Superior temporal gyrus (tissue), 1 donor: Measurements from ENCODE around the gene ZNF771.
"Not testable (repeated sequence)": the region's sequence is repeated elsewhere in the genome, so short reads cannot be mapped to it uniquely, and the experiment has no call there.

Source experiments
- DNase-seq: peaks from one replicate; pipeline ENCODE4 v3.0.0-alpha.2; 2016; ENCODE audit errors: extremely low spot score

Gene ZNF771

DNA sequence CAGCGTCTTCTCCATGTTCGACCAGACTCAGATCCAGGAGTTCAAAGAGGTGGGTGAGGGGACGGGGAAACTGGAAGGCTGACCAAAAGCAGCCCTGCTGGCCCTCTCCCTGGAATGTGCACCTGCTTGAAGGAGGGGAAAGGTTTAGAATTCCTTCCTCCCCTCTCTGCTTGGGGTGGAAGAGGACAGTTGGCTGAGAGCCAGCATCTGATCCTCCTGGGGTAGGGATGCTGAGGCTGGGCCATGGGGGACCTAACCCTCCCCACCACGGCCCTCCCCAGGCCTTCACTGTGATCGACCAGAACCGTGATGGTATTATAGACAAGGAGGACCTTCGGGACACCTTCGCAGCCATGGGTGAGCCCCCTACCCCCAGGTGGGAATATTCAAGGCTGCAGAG is 31.5 kb upstream of the ZNF771 start:
- DNase-seq: no peak

DNA sequence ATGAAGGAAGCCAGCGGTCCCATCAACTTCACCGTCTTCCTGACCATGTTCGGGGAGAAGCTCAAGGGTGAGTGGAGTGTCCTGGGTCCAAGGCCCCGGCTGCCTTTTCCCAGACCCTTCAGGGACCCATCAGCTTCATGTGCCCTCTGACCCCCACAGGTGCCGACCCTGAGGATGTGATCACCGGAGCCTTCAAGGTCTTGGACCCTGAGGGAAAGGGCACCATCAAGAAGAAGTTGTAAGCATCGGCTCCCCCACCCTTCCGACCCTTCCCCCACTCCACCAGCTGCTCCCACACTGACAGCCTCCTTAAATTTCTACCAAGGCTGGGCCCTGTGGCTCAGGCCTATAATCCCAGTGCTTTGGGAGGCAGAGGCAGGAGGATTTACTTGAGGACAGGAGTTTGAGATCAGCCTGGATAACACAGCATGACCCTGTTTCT is 30.9 kb upstream of the ZNF771 start:
- DNase-seq: no peak

DNA sequence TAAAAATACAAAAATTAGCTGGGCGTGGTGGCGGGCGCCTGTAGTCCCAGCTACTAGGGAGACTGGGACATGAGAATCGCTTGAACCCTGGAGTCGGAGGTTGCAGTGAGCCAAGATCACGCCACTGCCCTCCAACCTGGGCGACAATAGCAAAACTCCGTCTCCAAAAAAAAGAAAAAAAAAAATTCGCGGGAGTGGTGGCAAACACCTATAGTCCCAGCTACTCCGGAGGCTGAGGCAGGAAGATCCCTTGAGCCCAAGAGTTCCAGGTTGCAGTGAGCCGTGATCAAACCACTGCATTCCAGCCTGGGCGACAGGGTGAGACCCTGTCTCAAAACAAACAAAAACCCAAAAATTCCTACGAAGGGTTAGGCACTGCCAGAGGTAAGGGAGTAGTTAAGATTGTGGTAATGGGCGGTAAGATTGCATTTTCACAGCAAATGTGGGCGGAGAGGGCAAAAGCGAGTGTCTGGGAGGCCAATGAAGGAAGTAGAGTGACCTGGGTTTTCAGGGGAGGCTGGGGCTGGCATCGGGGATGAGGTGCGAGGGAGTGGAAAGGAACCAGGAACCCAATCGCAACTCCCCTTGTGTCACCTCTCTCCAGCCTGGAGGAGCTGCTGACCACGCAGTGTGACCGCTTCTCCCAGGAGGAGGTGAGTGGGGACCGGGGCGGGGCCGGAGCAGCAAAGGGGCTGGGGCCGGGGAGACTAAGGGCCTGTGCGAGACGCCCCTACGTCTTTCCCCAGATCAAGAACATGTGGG is 30.2 kb upstream of the ZNF771 start:
- no peak for DNase-seq

DNA sequence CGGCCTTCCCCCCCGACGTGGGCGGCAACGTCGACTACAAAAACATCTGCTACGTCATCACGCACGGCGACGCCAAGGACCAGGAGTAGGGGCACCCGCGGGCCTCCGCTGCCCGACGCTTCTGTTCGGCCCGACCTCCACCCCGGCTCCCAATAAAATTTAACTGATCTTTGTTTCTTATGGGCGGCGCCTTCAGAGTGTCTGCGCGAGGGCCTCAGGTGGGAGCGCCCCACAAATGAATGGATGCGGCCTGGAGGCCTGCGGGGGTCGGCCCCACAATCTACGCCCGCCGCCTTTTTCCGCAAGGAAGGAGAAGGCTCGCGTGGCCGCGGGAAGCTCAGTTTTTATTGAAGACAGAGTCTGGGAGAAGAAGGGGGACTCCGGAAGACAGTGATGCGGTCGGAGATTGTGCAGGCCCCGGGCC is 29.6 kb upstream of the ZNF771 start:
- DNase-seq: peak; percentile 94

DNA sequence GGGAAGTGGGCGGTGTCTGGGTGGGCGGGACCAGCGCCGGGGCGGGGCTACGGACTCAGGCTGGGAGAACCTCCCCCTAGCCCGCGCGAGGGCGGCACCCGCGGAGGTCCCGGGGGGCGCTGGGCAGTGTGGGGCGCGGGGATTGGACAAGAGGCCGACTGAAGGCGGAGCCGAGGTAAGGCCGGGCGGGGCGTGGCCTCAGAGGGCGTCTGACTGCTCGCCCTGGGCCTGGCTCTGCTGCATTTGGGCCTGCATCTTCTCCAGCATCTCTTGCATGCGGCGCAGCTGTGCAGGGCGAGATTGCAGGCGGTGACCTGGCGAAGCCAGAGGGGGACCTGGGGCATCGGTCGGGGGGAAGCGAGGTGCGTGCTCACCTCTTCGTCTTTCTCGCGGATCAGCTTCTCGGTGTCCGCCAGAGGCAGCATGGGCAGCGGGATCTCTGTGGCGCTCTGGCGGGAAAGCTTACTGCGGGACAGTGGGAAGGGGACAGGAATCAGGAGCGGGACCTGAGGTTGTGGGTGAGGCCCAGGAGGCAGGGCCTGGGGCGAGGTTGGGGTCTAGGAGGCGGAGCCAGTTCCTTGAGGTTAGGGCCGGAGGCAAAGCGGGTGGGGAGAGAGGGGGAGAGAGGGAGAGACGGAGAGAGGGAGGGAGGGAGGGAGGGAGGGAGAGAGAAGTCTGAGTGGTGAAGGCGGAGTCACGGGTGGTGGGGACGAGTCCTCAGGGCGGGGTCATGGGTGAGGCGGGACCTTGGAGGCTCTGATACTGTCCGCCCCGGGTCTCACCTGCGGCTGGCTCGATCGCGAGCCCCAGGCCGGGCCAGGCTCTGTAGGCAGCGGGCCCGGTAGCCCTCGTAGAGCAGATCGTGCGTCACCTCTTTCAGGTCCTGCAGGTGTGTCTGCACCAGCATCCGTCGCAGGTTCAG is 28.9 kb upstream of the ZNF771 start:
- DNase-seq: peak; percentile 98

DNA sequence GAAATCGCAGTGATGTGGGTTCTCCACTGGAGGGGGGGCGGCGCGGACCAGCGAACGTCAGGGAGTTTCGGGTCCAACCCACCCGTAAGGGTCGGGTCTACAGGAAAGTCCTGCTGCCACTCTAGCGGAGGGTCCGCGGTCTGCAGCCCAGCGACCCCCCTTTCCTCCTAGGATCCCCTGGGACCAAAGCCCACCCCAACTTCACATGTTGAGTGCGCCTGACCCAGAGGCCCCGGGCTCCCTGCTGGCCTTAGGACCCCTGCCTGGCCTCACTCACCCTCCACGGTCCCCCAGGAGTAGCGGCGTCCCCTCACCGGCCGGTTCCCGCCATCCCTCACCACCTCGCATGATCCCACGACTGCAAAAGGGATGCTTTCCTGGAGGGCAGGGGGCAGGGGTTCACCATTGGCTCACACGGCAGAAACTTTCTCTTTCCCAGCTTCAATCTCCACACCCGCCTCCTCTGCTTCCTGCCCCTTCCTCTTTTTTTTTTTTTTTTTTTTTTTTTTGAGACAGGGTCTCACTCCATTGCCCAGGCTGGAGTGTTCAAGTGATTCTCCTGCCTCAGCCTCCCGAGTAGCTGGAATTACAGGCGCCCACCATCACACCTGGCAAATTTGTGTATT is 28.1 kb upstream of the ZNF771 start:
- DNase-seq: no peak

DNA sequence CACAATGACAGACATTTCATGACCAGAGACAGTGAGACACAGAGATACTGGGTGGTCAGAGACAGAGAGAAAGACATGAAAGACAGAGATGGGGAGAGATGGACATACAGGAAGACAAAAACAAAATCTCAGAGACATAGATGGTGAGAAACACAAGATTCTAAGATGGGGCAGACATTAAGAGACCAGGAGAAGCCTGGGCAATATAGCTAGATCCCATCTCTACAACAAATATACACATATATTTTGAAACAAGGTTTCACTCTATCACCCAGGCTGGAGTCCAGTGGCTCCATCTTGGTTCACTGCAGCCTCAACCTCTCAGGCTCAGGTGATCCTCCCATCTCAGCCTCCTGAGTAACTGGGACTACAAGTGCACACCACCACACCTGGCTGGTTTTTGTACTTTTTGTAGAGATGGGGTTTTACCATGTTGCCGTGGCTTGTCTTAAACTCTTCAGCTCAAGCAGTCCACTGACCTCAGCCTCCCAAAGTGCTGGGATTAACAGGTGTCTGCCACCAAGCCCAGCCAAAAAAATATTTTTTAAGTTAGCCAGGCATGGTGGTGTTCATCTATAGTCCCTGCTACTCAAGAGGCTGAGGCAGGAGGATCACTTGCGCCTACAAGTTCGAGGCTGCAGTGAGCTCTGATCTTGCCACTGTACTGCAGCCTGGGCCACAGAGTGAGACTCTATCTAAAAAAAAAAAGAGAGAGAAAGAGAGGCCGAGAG is 27.2 kb upstream of the ZNF771 start:
- DNase-seq: no peak

DNA sequence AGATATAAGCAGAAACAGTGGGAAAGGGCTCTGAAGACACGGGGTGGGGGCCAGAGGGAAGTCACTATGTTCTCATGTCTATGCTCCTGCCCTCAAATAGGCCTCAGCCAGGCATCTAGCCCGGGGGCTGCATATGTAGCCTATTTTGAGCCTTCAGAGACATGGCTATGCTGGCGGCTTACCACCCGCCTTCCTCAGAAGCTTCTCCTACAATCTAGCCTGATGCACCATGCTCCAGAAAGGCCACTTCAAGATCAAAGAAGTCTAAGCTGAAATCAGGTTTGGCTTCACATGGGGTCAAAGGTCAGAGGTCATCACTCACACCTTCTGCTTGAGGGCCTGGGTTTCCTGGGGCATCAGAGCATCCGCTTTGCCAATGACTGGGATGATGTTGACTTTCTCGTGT is 26.6 kb upstream of the ZNF771 start:
- DNase-seq: no peak

DNA sequence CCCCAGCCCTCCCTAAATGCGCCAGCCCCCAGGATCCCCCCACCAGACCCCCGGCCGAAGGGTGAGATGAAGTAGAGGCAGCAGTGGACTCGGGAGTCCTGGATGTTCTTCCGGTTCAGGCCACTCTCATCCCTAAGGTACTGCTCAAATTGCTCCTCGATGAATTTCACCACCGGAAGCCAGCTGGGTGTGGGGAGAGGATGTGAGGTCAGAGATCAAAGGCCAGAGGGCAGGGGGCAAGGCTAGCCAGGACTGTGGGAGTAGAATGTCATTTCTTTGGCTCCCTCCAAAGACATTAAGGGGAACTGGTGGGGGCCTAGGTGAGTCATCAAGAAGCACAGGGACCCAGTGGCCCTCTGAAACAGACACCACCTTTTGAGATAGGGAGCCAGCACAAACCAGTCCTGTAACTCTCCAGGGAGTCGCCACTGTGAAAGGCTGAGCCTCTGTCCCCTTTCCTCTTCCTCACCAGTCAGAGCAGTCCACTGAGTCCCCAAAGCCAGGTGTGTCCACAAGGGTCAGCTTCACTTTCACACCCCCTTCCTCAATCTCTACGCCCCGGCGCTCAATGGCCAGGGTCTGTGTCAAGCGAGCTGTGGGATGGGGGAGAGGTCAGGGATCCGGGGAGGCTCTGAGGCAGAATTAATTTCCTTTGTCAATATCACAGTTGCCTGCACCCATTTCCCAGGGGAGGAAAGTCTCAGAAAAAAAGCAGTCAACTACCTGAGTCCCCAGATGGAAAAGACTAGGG is 25.9 kb upstream of the ZNF771 start:
- no peak for DNase-seq

DNA sequence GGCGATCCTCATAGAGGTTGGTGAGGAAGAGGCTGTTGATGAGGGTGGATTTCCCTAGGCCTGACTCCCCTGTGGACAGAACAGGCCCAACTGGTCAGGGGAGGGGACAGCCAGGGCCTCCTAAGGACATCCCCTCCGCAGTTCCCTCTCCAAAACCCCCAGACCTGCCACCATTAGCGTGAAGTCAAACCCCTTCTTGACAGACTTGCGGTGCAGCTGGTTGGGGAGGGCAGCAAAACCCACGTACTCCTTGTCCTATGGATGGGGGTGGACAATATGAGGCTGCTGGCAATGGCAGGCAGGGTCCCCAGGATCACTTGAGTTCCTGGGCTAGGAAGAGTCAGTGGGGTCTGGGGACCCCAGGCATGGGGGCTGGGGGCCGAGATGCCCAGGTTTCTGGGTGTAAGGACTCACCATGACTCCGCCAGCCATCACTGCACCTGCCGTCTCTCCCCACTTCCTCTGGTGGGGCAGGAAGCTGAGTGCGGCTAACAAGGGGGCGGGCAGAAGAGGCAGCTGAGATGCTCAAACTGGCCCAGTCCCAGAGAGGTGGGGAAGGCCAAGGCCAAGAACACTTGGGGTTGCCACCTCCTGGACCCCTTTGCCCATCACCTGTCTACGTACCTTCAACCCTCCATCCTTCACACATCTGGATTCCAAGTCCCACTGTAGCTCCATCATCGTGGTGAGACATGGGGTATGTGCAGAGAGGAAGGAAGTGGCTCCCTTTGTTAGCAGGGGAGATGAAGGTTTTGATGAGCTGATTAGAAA is 25.1 kb upstream of the ZNF771 start, which contains the start of gene SEPTIN1:
Gene SEPTIN1, minus strand, starts transcription at position 451 of the 771 bp plus-strand sequence. Its CDS starts 19 bp downstream, at position 432.
- no peak for DNase-seq

DNA sequence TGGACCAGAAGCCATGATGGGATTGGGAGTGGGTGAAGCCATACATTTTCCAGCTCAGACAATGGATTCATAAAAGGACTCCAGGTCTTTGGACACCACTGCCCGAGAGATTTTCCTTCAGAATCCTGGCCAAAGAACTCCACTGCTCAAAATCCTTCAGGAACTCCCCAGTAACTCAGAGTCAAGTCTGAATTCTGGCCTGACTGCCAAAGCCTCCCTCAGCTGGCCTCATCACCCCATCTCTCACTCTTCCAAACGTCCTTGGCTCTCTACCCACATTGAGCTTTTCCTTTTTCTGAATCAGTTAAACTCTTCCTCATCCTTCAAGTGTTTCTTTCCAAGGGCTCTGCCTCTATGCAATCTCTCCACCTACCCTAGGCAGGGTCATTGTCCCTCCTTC is 23.9 kb upstream of the ZNF771 start:
- no peak for DNase-seq

DNA sequence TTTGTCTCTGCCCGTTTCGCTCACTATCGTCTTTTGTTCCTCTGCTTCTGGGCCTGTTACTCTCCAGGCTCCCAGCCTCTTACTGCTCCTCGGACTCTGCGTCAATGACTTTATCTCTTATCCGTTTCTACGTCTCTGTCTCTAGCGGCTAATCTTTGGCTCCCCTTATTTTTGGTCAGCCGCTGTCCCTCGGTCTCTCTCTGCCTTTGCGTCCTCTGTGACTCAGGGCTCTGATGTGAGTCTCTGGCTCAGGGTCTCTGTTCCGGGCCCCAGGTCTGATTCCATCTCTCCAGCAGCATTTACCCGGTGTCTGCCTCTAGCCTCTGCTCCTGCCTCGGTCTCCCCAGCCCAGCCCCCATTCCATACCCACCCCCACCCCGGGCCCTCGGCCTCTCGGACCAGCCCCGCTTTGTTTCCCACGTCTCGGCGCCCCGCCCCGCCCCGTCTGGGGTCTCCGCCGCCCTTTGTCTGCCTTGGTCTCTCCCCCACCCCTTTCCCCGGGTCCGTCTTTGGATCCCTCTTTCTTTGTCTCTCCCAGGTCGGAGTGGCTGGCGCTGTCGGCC is 12.7 kb upstream of the ZNF771 start:
- DNase-seq: peak; percentile 34

DNA sequence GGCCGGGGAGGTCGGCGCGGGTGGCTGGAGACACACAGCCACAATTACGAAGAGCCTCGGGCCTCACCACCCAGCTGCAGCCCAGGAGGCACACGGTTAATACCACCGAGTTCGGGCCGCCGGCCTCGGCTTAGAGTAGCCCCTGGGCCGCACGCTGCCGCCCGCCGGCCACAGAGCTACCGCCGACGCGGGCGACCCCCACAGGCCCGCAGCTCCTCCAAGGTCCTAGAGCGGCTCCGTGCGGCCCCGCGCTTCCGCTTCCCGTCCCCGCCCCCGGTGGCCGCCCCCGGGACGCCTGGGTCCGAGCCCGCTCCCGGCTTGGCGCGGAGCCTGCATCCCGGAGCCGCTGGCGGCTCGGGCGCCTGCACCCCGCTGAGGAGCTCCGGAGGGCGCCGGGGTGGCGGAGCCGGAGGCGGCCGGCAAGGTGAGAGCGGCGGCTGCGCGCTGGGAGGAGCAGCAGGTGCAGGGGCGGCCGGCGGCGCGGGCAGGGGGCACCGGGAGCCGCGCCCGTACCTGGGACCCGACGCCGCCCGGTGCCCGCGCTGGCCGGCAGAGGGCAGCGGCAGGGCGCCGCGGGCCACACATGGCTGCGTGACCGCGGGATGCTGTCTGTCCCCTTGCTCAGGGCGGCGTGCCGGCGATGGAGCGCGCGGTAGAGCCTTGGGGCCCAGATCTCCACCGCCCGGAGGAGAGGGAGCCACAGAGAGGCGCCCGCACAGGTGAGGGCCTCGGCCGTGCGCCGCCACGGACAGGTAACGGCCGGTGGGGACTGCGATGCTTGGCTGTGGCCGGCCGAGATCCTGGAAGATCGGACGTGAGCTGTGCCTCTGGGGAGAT is 12.0 kb upstream of the ZNF771 start, which contains the start of gene ZNF48:
Gene ZNF48, plus strand, starts transcription at position 266 of the 837 bp plus-strand sequence. Its CDS starts 375 bp downstream, at position 641.
- peak; percentile 89 for DNase-seq

DNA sequence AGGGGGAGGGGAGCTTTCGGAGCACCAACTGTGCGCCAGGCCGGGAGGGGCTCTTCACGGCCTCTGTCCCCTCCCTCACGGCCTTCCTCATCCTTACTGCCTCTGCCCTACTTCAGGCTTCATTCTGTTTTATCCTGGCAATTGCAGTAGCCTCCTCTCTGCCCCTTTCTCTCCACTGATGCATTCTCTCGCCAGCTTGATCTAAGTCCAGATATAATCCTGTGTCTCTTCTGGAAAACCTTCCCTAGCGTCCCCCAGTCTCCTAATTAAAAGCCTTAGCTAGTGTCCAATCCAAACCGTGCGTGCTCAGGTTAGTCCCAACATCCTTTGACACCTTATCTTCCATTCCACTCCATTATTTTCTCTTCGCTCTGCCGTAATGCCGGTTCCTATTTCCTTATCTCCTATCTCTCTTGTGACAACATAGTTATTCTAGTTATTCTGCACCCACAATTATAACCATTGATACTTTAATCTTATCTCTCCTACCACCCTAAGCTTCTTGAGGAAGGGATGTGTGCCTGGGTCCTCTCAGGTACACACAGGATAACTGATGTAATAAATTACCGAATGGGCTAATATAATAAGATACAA is 11.3 kb upstream of the ZNF771 start:
- peak; percentile 27 for DNase-seq

DNA sequence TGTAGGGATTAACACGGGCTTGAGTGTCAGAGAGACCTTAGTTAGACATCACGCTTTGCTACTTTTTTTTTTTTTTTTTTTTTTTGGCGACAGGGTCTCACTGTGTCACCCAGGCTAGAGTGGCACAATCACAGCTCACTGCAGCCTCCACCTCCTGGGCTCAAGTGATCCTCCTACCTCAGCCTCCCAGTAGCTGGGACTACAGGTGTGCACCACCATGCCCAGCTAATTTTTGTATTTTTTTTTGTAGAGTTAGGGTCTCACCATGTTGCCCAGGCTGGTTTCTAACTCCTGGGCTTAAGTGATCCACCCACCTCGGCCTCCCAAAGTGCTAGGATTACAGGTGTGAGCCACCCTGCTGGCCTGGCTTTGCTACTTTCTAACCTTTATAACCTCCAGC is 10.8 kb upstream of the ZNF771 start:
- DNase-seq: not testable (repeated sequence)

DNA sequence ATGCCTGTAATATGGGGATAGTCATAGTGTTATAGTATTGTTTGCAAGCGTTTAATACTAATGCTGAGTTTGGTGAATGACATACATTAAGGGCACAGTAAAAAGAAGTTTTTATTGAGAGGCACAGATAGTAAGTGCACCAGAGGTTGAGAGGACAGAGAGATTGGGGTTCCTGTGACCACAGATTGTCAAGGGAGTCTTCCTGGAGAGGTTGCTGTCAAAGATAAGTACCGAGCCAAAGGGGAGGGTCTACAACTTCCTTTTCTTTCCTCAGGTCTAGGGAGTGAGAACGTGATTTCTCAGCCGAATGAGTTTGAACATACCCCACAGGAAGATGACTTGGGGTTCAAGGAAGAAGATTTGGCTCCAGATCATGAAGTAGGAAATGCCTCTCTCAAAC is 10.3 kb upstream of the ZNF771 start:
- no peak for DNase-seq

DNA sequence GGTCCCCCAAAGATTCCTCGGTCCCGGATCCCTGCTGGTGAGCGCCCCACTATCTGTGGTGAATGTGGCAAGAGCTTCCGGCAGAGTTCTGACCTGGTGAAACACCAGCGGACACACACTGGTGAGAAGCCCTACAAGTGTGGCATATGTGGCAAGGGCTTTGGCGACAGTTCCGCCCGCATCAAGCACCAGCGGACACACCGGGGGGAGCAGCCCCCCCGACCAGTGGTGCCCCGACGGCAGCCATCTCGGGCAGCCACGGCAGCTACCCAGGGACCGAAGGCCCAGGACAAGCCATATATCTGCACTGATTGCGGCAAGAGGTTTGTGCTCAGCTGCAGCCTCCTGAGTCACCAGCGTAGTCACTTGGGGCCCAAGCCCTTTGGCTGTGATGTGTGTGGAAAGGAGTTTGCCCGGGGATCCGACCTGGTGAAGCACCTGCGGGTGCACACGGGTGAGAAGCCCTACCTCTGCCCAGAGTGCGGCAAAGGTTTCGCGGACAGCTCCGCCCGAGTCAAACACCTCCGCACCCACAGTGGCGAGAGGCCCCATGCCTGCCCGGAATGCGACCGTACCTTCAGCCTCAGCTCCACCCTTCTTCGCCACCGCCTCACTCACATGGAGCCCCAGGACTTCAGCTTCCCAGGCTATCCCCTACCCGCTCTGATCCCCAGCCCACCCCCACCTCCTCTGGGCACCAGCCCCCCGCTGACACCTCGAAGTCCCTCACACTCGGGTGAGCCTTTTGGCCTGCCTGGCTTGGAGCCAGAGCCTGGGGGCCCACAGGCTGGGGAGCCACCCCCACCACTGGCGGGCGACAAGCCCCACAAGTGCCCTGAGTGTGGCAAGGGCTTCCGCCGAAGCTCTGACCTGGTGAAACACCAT is 9.4 kb upstream of the ZNF771 start:
- DNase-seq: no peak
